NB4 (cell line): ENCODE data around the gene ARHGAP15.

ENCODE experiments used
- MYC ChIP-seq: IDR thresholded peaks from 2 replicates; pipeline ENCODE4 v1.6.1; 2011; ENCODE audit warnings: low read depth, low read length
- POLR2A ChIP-seq: IDR thresholded peaks from 2 replicates; pipeline ENCODE4 v1.6.1; 2011; ENCODE audit warnings: mild to moderate bottlenecking; ENCODE audit not compliant: insufficient read length; ENCODE audit errors: extremely low read depth
- TF ChIP-seq, protein P1 (sequence below): IDR thresholded peaks from one replicate; pipeline ENCODE4 v1.5.1; 2012; ENCODE audit warnings: low read depth, low read length

DNA sequence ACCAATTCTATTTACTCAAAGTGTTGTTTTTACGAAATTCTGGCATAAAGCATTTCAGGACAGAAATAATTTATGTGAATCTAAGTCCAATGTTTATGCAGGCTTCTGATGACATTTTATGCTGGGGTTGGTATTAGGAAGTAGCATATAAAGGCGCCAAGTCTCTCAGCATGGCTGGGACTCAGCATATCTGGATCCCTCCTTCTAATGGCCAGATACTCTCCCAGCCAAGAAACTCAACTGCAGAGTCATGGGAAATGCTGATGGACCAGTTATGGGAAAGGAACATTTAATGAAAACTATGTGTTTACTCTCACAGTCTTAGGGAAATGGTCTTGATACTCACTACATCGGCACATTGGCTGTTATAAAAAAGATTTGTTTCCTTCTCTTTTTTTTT lies 392.2 kb downstream of the ARHGAP15 start:
- TF ChIP-seq POLR2A (no peak), MYC (no peak)
- TF ChIP-seq, protein P1, sequence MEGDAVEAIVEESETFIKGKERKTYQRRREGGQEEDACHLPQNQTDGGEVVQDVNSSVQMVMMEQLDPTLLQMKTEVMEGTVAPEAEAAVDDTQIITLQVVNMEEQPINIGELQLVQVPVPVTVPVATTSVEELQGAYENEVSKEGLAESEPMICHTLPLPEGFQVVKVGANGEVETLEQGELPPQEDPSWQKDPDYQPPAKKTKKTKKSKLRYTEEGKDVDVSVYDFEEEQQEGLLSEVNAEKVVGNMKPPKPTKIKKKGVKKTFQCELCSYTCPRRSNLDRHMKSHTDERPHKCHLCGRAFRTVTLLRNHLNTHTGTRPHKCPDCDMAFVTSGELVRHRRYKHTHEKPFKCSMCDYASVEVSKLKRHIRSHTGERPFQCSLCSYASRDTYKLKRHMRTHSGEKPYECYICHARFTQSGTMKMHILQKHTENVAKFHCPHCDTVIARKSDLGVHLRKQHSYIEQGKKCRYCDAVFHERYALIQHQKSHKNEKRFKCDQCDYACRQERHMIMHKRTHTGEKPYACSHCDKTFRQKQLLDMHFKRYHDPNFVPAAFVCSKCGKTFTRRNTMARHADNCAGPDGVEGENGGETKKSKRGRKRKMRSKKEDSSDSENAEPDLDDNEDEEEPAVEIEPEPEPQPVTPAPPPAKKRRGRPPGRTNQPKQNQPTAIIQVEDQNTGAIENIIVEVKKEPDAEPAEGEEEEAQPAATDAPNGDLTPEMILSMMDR, result no peak
